Renal cortical epithelial cell (primary cell): ENCODE results near the gene GPRC5C. TPM values are rescaled to one million over a fixed set of nuclear protein-coding genes. Genes with fewer than 3 reads are reported as not detected.
A peak's percentile ranks its signal among the peaks of the same experiment; 100 is the strongest.
"Not testable (repeated sequence)": the region's sequence is repeated elsewhere in the genome, so short reads cannot be mapped to it uniquely, and the experiment has no call there.

Source experiments
- DNase-seq: peaks from one replicate; pipeline ENCODE4 v3.0.0-alpha.2; 2011; ENCODE audit warnings: low read depth
- total RNA-seq: library from RNA; depleted of rRNA; stranded (reverse); fragments of >200 nt; gene quantifications from 2 replicates; pipeline ENCODE4 v1.2.3, GENCODE V29; 2014

The GPRC5C gene
- total RNA-seq, 1 donor from 2014 or later, result 345 TPM

DNA sequence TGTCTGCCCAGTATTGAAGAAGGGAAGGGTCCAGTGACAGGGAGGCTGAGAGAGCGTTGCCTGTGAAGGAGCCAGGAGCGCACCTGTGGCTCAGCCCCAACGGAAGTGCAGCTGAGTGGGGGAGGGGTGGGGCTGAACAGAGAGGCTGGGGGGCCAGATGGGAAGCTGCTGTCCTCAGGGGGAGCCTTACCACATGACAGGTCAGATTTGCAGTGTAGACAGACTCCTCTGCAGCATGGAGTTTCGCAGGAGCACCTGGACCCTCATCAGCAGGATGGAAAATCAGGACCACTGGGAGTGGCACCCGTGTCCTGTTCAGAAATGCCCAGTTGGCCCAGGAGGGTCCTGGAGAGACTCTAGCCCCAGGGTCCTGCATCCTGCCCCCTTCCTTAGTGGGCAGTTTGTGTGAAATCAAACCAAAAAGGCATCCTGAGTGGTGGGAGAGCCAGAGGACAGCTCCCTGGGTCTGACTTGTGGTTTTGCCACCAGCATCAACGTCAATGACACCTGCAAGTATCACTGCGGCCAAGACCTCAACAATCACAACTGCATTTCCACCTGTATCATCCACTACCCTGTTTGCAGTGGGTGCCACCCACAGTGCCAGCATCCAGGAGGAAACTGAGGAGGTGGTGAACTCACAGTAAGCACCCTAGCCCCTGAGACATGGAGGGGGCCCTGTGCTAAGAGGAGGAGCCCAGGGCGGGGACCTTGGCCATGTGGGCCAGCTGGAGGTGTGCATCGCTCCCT, 42.3 kb downstream of the GPRC5C start:
- DNase-seq, result no peak

DNA sequence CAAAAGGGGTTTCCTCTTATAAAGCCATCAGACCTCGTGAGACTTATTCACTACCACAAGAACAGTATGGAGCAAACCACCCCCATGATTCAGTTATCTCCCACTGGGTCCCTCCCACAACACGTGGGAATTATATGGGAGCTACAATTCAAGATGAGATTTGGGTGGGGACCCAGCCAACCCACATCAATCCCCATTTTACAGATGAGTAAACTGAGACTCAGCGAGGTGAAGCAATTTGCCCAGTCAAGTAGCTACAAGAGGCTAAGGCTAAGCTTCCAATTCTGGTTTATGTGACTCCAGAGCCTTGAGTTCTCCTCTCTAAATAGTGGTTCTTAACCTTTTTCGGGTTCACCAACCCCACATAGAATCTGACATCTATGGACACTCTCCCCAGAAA, 43.3 kb downstream of the GPRC5C start:
- no peak for DNase-seq

DNA sequence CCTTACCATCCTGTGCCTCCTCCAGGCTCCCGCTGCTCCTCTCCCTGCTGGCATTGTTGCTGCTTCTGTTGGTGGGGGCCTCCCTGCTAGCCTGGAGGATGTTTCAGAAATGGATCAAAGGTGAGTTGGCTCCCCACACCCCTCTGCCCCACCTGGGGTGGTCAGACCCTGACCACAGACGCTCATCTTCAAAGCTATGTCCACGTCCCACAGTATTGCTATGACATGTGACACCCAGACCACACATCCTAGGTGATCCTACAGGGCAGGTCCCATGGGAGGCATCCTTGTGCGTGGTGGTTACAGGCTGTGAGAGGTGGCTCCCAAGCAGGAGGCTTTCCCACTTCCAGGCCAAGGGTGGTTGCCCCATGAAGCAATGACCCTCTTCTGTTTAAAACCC, 45.5 kb downstream of the GPRC5C start:
- no peak for DNase-seq

DNA sequence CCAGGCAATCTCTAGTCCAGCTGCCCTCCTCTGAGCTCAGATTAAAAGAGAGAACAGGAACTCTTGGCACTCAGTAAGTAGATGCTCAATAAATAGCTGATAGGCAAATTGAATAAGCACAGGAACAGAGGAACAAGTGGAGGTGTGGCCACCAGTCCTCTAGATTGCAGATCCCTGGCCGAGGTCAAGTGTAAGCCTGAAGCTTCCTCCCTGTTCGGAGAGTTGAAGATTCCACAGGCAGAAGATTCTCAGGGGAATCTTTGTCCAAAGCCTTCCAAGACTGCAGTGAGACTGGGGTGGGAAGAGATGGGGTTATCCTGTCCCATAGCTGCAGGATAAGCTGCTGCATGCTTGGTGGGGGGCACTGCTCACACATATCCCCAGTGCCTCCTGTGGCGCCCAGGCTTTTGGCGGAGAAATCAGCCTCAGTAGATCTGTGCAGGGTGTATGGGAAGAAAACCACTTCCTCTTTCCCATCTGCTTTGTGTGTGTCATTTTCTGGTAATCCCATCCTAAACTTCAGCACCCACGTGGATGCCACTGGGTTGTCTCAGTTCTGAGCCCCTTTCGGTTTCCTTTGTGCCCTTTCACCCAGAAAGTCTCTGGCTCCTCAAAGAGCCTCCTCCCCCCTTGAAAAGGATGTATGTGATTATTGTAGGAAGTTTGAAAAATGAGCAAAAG, 46.7 kb downstream of the GPRC5C start:
- no peak for DNase-seq

DNA sequence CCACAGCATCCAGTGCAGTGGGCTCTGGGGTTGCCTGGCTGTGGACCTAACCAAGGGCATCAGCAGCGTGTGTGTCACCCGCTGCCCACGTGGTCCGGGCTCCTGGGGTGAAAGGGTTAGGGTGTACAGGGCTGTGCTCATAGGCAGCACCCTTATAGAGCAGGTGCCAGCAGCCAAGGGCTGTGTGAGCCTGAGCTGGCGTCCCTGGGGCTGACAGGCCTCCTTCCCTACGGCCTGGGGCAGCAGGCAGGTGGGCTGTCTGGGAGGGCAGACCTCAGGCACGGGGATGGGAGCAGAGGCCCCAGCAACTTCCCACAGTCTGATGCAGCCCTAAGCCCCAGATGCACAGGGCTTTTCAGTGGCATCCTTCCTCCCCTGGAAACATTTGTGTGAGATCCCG, 48.4 kb downstream of the GPRC5C start:
- DNase-seq, result no peak

DNA sequence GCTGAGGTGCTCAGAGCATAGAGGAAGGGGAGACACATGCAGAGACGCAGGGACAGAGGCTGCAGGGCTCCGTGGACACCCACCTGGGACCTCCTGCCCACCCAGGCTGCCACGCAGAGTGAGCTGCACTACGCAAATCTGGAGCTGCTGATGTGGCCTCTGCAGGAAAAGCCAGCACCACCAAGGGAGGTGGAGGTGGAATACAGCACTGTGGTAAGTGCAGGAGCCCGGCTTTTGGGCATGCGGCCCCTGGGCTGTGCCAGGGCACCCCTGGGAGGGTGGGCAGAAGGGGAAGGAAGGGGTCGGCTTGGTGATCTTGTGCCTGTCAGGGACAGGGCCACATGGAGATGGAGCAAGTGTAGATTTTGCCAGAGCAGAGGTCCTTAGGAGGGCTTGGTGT, 49.7 kb downstream of the GPRC5C start:
- DNase-seq, result no peak

DNA sequence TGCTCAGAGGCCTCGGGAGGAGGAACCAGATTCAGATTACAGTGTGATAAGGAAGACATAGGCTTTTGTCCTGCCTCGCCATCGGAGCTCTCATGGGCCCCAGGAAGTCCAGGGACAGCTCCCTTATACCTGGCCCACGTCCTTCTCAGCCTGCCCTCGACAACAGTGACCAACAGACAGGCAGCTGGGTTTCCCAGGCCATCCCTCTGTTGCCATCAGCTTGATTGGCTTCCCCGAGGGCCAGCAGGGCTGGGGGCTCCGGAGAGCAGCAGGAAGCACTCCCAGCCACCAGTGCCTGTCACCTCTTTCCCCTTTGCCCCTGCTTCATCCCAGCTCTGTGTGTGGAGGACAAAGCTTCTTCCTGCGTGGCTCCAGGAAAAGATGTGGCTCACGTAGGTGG, 52.2 kb downstream of the GPRC5C start:
- DNase-seq, result no peak

DNA sequence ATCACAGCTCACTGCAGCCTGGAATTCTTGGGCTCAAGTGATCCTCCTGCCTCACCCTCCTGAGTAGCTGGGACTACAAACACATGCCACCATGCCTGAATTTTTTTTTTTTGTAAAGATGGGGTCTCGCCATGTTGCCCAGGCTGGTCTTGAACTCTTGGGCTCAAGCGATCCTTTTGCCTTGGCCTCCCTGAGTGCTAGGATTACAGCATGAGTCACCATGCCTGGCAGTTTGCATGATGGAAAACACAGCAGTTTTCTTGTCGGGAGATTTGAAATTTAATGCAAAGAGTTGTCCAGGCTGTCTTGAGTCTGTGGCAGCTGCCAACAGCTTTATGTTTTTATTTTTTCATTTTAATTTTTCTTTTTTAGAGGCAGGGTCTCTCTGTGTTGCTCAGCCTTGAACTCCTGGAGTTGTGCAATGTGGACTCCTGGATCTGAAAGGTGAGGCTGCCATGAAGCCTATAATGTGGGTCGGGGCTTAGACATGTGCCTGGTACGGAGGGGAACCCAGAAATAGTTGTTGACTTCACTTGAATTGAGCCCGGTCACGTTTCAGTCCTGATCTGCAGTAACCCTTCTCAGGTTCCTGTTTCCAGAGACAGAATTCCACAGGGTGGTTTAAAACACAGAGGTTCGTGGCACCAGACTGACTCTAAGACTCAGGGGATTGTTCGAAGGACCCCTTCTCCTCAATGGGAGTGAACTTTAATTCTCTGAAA, 53.3 kb downstream of the GPRC5C start:
- DNase-seq, result no peak

DNA sequence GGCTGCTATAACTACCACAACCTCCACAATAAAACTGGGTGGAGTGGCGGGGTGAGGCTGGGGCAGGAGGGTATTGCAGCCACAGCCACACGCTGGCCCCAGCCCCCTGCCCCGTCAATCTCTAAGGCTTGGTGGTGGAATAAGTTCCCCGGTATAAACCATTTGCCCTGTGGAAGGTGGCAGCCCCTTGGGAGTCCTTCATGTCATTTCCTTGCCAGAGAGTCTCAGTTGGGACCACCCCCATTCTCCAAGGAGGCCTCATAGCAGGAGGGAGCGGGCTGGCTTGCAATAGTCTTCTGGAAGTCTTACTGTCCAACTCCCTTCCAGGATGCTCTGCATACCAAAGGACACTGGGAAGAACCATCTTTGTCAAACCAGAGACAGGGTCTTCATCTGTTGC, 54.0 kb downstream of the GPRC5C start:
- DNase-seq, result no peak

DNA sequence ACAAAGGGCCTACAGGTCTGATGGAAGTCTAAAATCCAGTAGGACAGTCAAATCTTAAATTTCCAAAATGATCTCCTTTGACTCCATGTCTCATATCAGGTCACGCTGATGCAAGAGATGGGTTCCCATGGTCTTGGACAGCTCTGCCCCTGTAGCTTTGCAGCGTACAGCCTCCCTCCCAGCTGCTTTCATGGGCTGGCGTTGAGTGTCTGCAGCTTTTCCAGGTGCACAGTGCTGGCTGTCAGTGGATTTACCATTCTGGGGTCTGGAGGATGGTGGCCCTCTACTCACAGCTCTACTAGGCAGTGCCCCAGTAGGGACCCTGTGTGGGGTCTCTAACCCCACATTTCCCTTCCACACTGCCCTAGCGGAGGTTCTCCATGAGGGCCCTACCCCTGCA, 56.4 kb downstream of the GPRC5C start:
- DNase-seq, result not testable (repeated sequence)

DNA sequence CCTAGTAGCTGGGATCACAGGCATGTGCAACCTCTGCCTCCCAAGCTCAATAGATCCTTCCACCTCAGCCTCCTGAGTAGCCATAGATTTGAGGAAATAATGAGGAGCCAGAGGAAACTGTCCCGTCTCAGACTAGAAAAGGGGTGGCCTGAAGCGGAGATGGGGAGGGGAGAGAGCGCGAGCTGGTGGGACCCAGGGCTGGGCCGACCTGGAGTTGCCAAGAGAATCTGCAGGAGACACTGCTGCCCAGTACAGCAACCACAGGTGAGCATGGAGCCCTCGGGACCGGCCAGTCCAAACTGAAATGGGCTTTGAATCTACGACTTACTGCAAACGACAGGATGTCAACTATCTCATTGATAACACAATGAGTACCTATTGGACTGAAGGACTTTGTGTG, 58.8 kb downstream of the GPRC5C start:
- DNase-seq, result no peak

DNA sequence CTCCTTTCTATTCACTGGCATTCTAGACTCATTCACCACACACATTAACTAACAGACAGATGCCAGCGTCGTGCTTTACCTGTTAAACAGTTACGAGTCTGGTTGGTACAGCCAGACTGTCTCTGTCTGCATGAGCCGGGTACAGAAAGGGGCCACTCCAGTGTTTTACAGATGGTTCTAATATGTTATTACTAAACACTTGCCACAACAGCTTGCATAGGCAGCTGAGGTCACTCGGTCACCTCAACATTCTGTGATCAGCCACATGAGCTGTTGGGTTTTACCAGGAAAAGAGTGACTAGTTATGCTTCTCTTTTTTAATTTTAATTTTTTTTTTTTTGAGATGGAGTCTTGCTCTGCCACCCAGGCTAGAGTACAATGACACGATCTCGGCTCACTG, 59.7 kb downstream of the GPRC5C start:
- peak; percentile 26 for DNase-seq

DNA sequence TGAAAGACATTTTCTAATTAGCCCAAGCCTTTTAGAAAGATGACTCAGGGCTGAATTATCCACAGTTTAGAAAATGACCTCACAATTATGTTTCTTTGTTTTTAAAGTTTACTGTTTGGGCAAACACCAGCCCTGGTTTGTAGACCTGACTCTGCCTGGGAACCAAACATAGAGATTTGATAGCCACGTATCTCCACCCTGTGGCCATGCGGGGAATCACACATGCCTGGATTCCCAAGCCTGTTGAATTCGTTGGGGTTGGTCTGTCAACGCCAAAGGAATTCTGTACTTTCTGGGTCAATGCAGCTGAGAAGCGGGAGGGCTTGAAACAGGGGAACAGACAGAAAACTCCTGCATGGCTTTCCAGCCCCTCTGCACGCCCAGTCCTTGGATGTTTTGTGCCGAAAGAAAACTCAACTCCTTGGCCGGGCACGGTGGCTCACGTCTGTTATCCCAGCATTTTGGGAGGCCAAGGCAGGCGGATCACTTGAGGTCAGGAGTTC, 61.5 kb downstream of the GPRC5C start:
- DNase-seq, result peak; percentile 81

Other genes with a start within 250 kb of the GPRC5C start
- 321 and 436 TPM in 2 replicates for gene RPL38, start 228.4 kb upstream of the GPRC5C start, total RNA-seq
- gene TTYH2, start 218.5 kb upstream of the GPRC5C start, total RNA-seq, result under 0.01 and 0.60 TPM in 2 replicates
- not detected in 2 replicates for gene DNAI2, start 157.9 kb upstream of the GPRC5C start, total RNA-seq
- gene KIF19, start 105.9 kb upstream of the GPRC5C start, total RNA-seq, result not detected in 2 replicates
- gene BTBD17, start 70.2 kb upstream of the GPRC5C start, total RNA-seq, result not detected in 2 replicates
- gene GPR142, start 64.6 kb upstream of the GPRC5C start, total RNA-seq, result not detected in 2 replicates
- 0.05 TPM in 1 of 2 replicates, not detected in the other for gene CD300A, start 34.5 kb downstream of the GPRC5C start, total RNA-seq
- not detected in 2 replicates for gene CD300LB, start 99.4 kb downstream of the GPRC5C start, total RNA-seq
- 0.05 TPM in 1 of 2 replicates, not detected in the other for gene CD300C, start 114.0 kb downstream of the GPRC5C start, total RNA-seq
- not detected in 2 replicates for gene CD300H, start 135.4 kb downstream of the GPRC5C start, total RNA-seq
- gene CD300LD, start 160.2 kb downstream of the GPRC5C start, total RNA-seq, result not detected in 2 replicates
- gene CD300E, start 191.7 kb downstream of the GPRC5C start, total RNA-seq, result not detected in 2 replicates